ENCODE data around the gene PPP6R2. TPM values are rescaled to one million over a fixed set of nuclear protein-coding genes. Genes with fewer than 3 reads are reported as not detected.

Gene PPP6R2
- total RNA-seq, 4 donors from 2014 or later: 23.8 to 86.3 (median 37.0) TPM

- TF ChIP-seq CTCF (IDR thresholded peaks at IDR 0.05; ENCODE audit: low read depth): no peak
These were observed 91.7 kb downstream of the PPP6R2 start for GRCh38 chr22:50434849-50435248.

GRCh38 chr22:50435291-50436014 lies 92.3 kb downstream of the PPP6R2 start:
- no peak for TF ChIP-seq CTCF (IDR thresholded peaks at IDR 0.05; ENCODE audit: low read depth)

GRCh38 chr22:50436015-50436830 lies 93.1 kb downstream of the PPP6R2 start:
- TF ChIP-seq CTCF (IDR thresholded peaks at IDR 0.05; ENCODE audit: low read depth): no peak

- TF ChIP-seq CTCF (IDR thresholded peaks at IDR 0.05; ENCODE audit: low read depth): no peak
These were observed 93.8 kb downstream of the PPP6R2 start for GRCh38 chr22:50436841-50437341.

GRCh38 chr22:50437511-50438304 lies 94.6 kb downstream of the PPP6R2 start:
- TF ChIP-seq CTCF (IDR thresholded peaks at IDR 0.05; ENCODE audit: low read depth): no peak

- no peak for TF ChIP-seq CTCF (IDR thresholded peaks at IDR 0.05; ENCODE audit: low read depth)
These were observed 95.5 kb downstream of the PPP6R2 start for GRCh38 chr22:50438305-50439275.

Data from subcutaneous adipose tissue (tissue), 4 donors.